ENCODE results near the gene RELT.

The RELT gene

GRCh38 chr11:73386016-73386415 is 9.8 kb downstream of the RELT start:
- Histone ChIP-seq H4K20me1 (ENCODE audit: low read depth, low read length) (no peaks in the 10 kb centered on the region; the same call in 1 of the 2 replicates), H3K4me2 (ENCODE audit: low read depth, low read length, poor library complexity, severe bottlenecking) (no peak overlapping the region), H3K79me2 (ENCODE audit: insufficient read depth, low read length) (peaks cover 86% of the 10 kb centered on the region), H3K27me3 (ENCODE audit: low read length) (no peaks in the 10 kb centered on the region), H3K36me3 (ENCODE audit: low read length) (no peaks in the 10 kb centered on the region), H3K9ac (ENCODE audit: low read length) (no peak overlapping the region), H3K9me2 (replicated peaks; ENCODE audit: insufficient read depth, low read length) (no peaks in the 10 kb centered on the region), H3F3A (ENCODE audit: insufficient read depth) (peaks cover 15% of the 10 kb centered on the region), H3K9me3 (ENCODE audit: insufficient read depth, low read length) (no peaks in the 10 kb centered on the region), H3K27ac (ENCODE audit: low read depth, low read length) (peak overlapping the region; percentile 74), H2AFZ (ENCODE audit: low read depth, low read length, severe bottlenecking) (no peak overlapping the region), H3K4me3 (ENCODE audit: insufficient read depth, low read length, poor library complexity, severe bottlenecking) (no peak overlapping the region)
- no peak for TF ChIP-seq EZH2phosphoT487 (conservative IDR thresholded peaks at IDR 0.05; ENCODE audit: low read length)
- no peak for TF ChIP-seq CTCF (IDR thresholded peaks at IDR 0.05; ENCODE audit: insufficient read depth, low read length, poor library complexity, severe bottlenecking)

GRCh38 chr11:73386546-73386945 is 10.3 kb downstream of the RELT start:
- Histone ChIP-seq H3K4me2 (ENCODE audit: low read depth, low read length, poor library complexity, severe bottlenecking) (no peak overlapping the region), H3K9me3 (ENCODE audit: insufficient read depth, low read length) (no peaks in the 10 kb centered on the region), H3K36me3 (ENCODE audit: low read length) (no peaks in the 10 kb centered on the region), H3K9me2 (replicated peaks; ENCODE audit: insufficient read depth, low read length) (no peaks in the 10 kb centered on the region), H2AFZ (ENCODE audit: low read depth, low read length, severe bottlenecking) (no peak overlapping the region), H4K20me1 (ENCODE audit: low read depth, low read length) (no peaks in the 10 kb centered on the region; the same call in 1 of the 2 replicates), H3K27ac (ENCODE audit: low read depth, low read length) (no peak overlapping the region), H3K4me3 (ENCODE audit: insufficient read depth, low read length, poor library complexity, severe bottlenecking) (no peak overlapping the region), H3K9ac (ENCODE audit: low read length) (no peak overlapping the region), H3K27me3 (ENCODE audit: low read length) (no peaks in the 10 kb centered on the region), H3K79me2 (ENCODE audit: insufficient read depth, low read length) (peaks cover 81% of the 10 kb centered on the region), H3F3A (ENCODE audit: insufficient read depth) (peaks cover 15% of the 10 kb centered on the region)
- TF ChIP-seq EZH2phosphoT487 (conservative IDR thresholded peaks at IDR 0.05; ENCODE audit: low read length) (no peak), CTCF (IDR thresholded peaks at IDR 0.05; ENCODE audit: insufficient read depth, low read length, poor library complexity, severe bottlenecking) (no peak)

- no peaks in the 10 kb centered on the region; the same call in 1 of the 2 replicates for H4K20me1 ChIP-seq (ENCODE audit: low read depth, low read length)
- peaks cover 78% of the 10 kb centered on the region for H3K79me2 ChIP-seq (ENCODE audit: insufficient read depth, low read length)
- no peak overlapping the region for H3K9ac ChIP-seq (ENCODE audit: low read length)
Observed at GRCh38 chr11:73387594-73388264, 11.5 kb downstream of the RELT start.

More at GRCh38 chr11:73387594-73388264, 11.5 kb downstream of the RELT start:
- Histone ChIP-seq H3K36me3 (ENCODE audit: low read length) (no peaks in the 10 kb centered on the region), H3K9me2 (replicated peaks; ENCODE audit: insufficient read depth, low read length) (no peaks in the 10 kb centered on the region), H3K9me3 (ENCODE audit: insufficient read depth, low read length) (no peaks in the 10 kb centered on the region), H2AFZ (ENCODE audit: low read depth, low read length, severe bottlenecking) (no peak overlapping the region), H3K4me2 (ENCODE audit: low read depth, low read length, poor library complexity, severe bottlenecking) (no peak overlapping the region), H3K4me3 (ENCODE audit: insufficient read depth, low read length, poor library complexity, severe bottlenecking) (no peak overlapping the region), H3K27me3 (ENCODE audit: low read length) (no peaks in the 10 kb centered on the region), H3K27ac (ENCODE audit: low read depth, low read length) (no peak overlapping the region), H3F3A (ENCODE audit: insufficient read depth) (peaks cover 10% of the 10 kb centered on the region)
- no peak for TF ChIP-seq EZH2phosphoT487 (conservative IDR thresholded peaks at IDR 0.05; ENCODE audit: low read length)
- TF ChIP-seq CTCF (IDR thresholded peaks at IDR 0.05; ENCODE audit: insufficient read depth, low read length, poor library complexity, severe bottlenecking), result no peak
